ENCODE measurements around the gene SEPTIN1.

Gene SEPTIN1

DNA sequence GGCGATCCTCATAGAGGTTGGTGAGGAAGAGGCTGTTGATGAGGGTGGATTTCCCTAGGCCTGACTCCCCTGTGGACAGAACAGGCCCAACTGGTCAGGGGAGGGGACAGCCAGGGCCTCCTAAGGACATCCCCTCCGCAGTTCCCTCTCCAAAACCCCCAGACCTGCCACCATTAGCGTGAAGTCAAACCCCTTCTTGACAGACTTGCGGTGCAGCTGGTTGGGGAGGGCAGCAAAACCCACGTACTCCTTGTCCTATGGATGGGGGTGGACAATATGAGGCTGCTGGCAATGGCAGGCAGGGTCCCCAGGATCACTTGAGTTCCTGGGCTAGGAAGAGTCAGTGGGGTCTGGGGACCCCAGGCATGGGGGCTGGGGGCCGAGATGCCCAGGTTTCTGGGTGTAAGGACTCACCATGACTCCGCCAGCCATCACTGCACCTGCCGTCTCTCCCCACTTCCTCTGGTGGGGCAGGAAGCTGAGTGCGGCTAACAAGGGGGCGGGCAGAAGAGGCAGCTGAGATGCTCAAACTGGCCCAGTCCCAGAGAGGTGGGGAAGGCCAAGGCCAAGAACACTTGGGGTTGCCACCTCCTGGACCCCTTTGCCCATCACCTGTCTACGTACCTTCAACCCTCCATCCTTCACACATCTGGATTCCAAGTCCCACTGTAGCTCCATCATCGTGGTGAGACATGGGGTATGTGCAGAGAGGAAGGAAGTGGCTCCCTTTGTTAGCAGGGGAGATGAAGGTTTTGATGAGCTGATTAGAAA, at the start of gene SEPTIN1:
TSS of gene SEPTIN1 (minus strand) at position 451 of the 771 bp plus-strand sequence. CDS start at position 432, 19 bp downstream.
- no peak for DNase-seq

DNA sequence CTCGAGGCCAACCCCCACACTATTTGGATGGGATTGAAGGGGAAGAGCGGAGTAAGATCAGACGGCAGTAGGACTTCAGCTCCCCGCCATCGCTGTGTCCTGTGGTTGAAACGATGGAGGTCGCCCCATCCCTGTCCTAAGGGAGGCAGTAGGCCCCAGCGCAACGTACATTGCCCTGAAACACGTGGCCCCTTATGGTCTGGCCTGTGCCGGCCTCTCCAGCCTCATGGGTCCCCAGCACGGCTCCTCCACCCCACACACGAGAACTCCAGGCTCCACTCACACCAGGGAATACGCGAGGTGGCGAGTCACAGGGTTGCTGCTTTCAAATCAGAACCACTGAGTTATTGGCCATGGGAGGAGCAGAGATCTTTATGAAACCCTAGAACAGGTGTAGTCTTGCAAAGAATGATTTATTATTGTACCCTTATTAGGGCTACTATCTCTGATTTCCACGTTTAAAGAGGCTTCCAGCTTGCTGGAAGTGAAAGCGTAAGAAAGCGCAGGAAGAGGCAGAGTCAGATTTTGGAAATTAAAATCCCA, 48.1 kb upstream of the SEPTIN1 start:
- DNase-seq = no peak

GRCh38 chr16:30429678-30430427, 47.5 kb upstream of the SEPTIN1 start, which contains the start of gene DCTPP1:
TSS of gene DCTPP1 (minus strand) at chr16:30430030. CDS start at chr16:30429980, 50 bp downstream.
- peak; percentile 90 for DNase-seq

DNA sequence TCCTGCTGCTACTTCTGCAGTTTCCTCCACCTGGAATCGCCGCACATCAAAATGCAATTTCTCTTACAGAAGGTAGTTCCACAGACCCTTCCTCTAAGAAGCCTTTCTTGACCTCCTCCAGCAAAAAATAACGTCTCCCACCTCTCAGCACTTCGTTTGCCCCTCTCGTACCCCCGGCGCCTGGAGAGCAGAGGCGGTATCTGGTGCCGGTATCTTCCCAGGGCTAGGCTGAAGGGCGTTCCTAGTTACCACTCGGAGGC, 47.0 kb upstream of the SEPTIN1 start:
- no peak for DNase-seq

DNA sequence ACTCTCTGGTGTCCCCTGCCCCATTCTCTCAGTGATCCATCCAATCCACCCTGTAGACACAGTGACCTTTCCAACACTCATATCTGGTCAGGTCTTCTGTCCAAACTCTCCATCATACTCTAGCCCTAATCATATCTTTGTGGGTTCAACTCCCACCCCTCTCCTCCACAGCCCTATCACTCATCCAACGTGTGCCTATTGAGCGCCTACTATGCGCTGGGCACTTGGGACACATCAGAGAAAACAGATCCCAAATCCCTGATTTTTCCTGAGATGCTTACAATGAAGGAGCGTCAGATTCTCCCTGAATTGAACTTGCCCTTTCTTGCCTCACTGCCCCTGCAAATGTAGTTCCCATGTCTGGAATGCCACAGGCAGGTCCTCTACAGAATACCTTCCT, 45.7 kb upstream of the SEPTIN1 start:
- DNase-seq = no peak

DNA sequence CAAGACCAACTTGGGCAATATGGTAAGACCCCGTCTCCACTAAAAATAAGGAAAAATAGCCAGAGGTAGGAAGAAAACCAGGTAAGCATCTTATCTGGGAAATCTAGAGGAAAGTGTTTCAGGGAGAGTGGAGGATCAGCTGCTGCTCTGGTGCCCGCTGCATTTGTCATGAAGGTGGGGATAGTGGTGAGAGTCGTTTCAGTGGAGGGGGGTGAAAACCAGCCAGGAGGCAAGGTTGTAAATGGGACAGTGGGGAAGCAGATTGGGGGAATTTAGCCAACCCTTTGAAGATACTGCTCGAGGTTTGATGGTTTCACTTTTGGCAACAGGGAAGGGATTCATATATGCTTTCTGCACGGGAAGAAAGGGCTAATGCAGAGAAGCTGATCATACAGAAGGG, 38.6 kb upstream of the SEPTIN1 start:
- DNase-seq = no peak

- no peak for DNase-seq
These were observed 36.2 kb upstream of the SEPTIN1 start for GRCh38 chr16:30418350-30419181.

DNA sequence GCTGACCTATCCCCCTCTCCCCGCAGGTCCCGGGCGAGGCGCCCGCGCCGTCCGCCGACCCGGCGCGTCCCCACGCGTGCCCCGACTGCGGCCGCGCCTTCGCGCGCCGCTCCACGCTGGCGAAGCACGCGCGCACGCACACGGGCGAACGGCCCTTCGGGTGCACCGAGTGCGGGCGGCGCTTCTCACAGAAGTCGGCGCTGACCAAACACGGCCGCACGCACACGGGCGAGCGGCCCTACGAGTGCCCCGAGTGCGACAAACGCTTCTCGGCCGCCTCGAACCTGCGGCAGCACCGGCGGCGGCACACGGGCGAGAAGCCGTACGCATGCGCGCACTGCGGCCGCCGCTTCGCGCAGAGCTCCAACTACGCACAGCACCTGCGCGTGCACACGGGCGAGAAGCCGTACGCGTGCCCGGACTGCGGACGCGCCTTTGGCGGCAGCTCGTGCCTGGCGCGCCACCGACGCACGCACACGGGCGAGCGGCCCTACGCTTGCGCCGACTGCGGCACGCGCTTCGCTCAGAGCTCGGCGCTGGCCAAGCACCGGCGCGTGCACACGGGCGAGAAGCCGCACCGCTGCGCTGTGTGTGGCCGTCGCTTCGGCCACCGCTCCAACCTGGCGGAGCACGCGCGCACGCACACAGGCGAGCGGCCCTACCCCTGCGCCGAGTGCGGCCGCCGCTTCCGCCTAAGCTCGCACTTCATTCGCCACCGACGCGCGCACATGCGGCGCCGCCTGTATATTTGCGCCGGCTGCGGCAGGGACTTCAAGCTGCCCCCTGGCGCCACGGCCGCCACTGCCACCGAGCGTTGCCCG, 35.4 kb upstream of the SEPTIN1 start:
- no peak for DNase-seq

GRCh38 chr16:30416624-30417528, 34.5 kb upstream of the SEPTIN1 start:
- no peak for DNase-seq

- DNase-seq = no peak
These were observed 33.8 kb upstream of the SEPTIN1 start for GRCh38 chr16:30416047-30416603.

DNA sequence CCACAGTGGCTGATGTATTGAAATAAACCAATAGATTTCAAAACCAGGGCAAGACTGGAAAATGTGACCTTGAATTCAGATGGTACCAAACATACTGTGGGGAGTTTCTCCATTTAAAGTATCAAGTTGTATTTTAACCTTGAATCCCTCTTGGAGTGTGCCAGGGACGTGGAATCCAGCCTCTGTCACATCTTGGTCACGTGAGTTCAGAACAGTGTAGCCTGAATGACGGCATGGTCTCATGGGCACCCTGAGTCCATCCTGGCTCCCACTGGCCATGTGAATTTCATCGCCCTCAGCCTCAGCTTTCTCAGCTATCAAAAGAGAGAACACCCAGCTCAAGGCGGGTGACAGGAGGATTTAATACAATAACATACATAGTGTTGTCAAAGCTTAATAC, 31.8 kb upstream of the SEPTIN1 start:
- no peak for DNase-seq

- DNase-seq = no peak
These were observed 30.9 kb upstream of the SEPTIN1 start for GRCh38 chr16:30413112-30413806.

DNA sequence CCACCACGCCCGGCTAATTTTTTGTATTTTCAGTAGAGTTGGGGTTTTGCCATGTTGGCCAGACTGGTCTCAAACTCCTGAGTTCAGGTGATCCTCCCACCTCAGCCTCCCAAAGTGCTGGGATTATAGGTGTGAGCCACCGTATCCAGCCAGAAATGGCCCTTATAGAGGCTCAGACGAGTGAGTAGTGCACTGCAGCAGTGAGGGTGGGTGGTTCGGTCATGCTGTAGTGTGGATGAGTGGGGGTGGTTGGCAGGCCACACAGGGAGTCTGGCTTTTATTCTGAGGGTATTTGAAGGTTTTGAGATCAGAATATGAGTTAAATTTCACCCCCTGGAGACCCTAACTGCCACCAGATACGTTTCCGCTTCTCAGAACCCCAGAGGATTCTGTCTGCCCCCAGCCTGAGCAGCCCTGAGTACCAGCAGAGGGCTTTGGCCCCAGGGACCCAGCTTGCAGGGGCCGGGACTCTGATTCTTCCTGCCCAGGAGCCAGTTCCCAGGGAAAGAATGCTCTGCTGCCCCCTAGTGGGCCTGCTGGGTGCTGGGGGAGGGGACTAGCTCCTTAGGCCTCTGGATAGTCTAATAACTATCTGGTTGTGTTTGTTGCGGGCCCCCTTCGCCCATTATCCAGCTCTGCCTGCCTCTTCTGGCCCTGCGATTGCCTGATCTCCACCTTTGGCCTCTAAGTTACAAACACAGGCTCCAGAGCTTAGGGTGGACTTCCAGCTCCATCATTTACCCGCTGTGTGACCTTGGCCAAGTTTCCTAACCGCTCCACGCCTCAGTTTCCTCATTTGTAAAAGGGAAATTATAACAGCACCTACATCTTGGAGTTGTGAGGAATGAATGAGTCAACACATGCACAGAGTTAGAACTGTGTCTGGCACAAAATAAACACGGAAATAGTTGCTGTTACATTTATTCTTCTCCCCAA, 27.0 kb upstream of the SEPTIN1 start:
- DNase-seq = peak; percentile 22

DNA sequence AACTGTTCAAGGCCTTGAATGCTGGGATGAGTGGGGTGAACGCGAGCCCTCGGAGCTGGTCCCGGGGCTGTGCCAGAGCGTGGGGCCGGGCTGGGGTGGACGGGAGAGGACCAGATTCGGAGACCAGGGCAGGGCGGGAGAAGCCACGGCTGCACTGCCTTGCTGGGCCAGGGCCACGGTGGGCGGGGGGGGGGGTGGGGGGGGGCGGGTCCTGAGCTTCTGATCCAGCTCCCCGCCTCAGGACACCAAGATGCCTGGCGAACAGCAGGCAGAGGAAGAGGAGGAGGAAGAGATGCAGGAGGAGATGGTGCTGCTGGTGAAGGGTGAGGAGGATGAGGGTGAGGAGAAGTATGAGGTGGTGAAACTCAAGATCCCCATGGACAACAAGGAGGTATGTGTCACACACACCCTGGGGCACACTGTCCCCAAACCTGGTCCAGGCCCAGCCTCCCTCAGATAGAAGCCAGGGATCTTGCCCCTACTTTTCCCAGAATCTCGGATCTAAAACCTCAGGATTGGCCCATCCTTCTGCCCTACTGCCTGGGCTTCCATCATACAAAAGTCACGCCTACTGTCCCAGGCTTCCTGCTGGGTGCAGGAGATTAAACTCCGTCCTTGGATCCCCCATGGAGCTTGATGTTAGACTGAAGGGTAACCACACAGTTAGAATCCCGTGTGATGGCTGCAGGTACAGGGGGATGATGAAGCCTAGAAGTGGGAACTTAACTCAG, 25.6 kb upstream of the SEPTIN1 start:
- no peak for DNase-seq

DNA sequence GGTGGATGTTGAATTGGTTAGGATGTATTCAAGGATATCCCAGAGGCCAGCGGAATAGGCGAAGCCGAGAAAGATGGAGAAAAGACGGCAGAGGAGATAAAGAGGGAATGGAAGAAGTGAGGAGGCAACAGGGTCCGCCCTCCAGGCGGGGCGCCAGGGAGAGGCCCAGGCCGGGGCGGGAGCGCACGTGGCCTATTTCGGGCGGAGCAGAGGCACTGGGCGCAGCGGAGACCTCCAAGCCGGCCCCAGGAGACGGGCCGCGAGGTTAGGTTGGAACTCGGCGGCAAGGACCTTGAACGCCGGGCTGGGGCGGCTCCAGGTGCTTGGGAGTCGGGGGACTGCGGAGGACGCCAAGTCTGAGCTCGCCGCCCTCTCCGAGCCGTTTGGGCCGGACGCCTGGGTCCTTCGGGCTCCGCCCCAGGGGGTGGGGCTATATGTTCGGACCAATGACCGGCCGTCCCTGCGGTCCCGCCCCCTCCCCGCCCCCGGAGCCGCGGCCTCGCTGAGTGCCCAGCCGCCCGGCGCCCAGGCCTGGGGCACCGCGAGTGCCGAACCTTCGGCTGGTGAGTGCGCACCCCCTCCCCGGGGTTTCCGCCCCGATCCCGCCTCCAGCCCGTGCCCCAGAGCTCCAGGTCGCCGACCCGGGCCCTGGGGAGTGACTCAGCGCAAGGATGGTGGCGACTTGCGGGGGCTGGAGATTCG, 24.9 kb upstream of the SEPTIN1 start, which contains the start of gene ZNF771:
TSS of gene ZNF771 (plus strand) at position 505 of the 702 bp plus-strand sequence. CDS start 448 bp downstream, outside the sequence.
- DNase-seq = no peak

- DNase-seq = no peak
These were observed 24.4 kb upstream of the SEPTIN1 start for GRCh38 chr16:30406795-30407101.

DNA sequence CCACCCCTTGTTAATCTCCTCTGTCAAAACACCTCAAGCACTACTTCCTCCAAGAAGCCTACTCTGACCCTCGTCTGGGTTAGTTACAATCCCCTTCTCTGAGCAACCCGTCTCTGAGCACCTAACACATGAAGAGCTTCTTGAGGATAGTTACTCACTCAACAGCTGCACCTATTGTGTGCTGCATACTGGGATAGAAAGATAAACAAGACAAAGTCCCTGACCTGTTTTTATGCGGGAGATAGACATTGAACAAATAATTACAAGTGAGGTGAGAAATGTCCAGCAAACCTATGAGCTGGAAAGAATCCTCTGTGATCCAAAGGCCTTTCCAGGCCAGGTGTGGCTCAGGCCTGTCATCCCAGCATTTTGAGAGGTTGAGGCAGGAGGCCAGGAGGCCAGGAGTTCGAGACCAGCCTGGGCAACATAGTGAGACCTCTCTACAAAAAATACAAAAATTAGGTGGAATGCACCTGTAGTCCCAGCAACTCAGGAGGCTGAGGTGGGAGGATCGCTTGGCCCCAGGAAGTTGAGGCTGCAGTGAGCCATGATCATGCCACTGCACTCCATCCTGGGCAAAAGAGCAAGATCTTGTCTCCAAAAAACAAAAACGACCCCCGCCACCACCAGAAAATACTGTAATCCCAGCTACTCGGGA, 19.5 kb upstream of the SEPTIN1 start:
- DNase-seq = no peak
